GM04504 (cell line): ENCODE measurements around the gene GTF3C4.

ENCODE experiments used
- DNase-seq: peaks from one replicate; pipeline ENCODE4 v3.0.0-alpha.2; 2012; ENCODE audit warnings: low read depth

GTF3C4 gene

GRCh38 chr9:132670457-132671391, at the start of gene GTF3C4:
TSS of gene GTF3C4 (plus strand) at chr9:132670464. CDS start at chr9:132670599, 135 bp downstream.
- DNase-seq, result no peak

GRCh38 chr9:132622159-132622558, 48.1 kb upstream of the GTF3C4 start:
- peak; percentile 8 for DNase-seq

GRCh38 chr9:132626285-132626684, 44.0 kb upstream of the GTF3C4 start:
- DNase-seq, result no peak

GRCh38 chr9:132627106-132627505, 43.2 kb upstream of the GTF3C4 start:
- no peak for DNase-seq

- no peak for DNase-seq
Measured at GRCh38 chr9:132627594-132627993, 42.7 kb upstream of the GTF3C4 start.

GRCh38 chr9:132628746-132629145, 41.5 kb upstream of the GTF3C4 start:
- DNase-seq, result no peak

GRCh38 chr9:132630116-132630515, 40.1 kb upstream of the GTF3C4 start:
- no peak for DNase-seq

GRCh38 chr9:132630811-132631210, 39.5 kb upstream of the GTF3C4 start:
- no peak for DNase-seq

- DNase-seq, result peak; percentile 23
Measured at GRCh38 chr9:132631280-132631679, 39.0 kb upstream of the GTF3C4 start.

GRCh38 chr9:132631685-132632084, 38.6 kb upstream of the GTF3C4 start:
- DNase-seq, result no peak

GRCh38 chr9:132632413-132633129, 37.7 kb upstream of the GTF3C4 start:
- DNase-seq, result no peak

GRCh38 chr9:132634327-132634726, 35.9 kb upstream of the GTF3C4 start:
- DNase-seq, result no peak

- DNase-seq, result no peak
Measured at GRCh38 chr9:132637351-132637750, 32.9 kb upstream of the GTF3C4 start.

- no peak for DNase-seq
Measured at GRCh38 chr9:132637801-132638200, 32.5 kb upstream of the GTF3C4 start.

GRCh38 chr9:132638240-132638639, 32.0 kb upstream of the GTF3C4 start:
- no peak for DNase-seq

- no peak for DNase-seq
Measured at GRCh38 chr9:132639322-132639721, 30.9 kb upstream of the GTF3C4 start.

GRCh38 chr9:132641216-132641615, 29.0 kb upstream of the GTF3C4 start:
- no peak for DNase-seq

- no peak for DNase-seq
Measured at GRCh38 chr9:132644251-132644650, 26.0 kb upstream of the GTF3C4 start.

- no peak for DNase-seq
Measured at GRCh38 chr9:132645306-132645705, 25.0 kb upstream of the GTF3C4 start.

GRCh38 chr9:132645711-132646110, 24.6 kb upstream of the GTF3C4 start:
- no peak for DNase-seq

GRCh38 chr9:132646726-132647125, 23.5 kb upstream of the GTF3C4 start:
- DNase-seq, result peak; percentile 37

- DNase-seq, result peak; percentile 98
Measured at GRCh38 chr9:132647355-132647754, 22.9 kb upstream of the GTF3C4 start.

- no peak for DNase-seq
Measured at GRCh38 chr9:132647806-132648205, 22.5 kb upstream of the GTF3C4 start.
